Measurements from ENCODE around the gene RNF227. TPM values are rescaled to one million over a fixed set of nuclear protein-coding genes. Genes with fewer than 3 reads are reported as not detected.

RNF227 gene
- total and polyA plus RNA-seq, 2 of the 8 experiments (the other 6 are each of a cell fraction or from before 2014, with no cell fraction given) = 0.63 to 1.7 TPM

DNA sequence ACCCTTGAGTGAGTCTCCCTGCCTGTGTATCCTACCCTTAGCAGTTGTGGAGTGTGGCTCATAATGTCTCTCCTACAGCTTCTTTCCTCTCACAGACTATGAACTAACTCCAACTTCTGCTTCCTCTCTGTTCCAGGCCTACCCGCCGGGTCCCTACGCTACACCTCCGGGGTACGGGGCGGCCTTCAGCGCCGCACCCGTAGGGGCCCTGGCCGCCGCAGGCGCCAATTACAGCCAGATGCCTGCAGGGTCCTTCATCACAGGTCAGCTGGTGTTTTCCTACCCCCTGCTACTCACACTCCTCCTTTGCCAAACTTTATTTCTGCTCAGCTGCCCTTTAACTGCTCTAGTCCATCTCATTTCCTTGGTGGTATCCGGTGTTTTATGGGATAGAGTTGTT lies 5.4 kb downstream of the RNF227 start:
- H3K4me2 ChIP-seq (ENCODE audit: insufficient read depth in 1 of 2, low read depth in 2 of 2, low read length in 2 of 2) = no peak overlapping the region
- H4K91ac ChIP-seq (replicated peaks; ENCODE audit: insufficient read length, low read length) = no peak overlapping the region
- H3K14ac ChIP-seq (ENCODE audit: insufficient read length) = no peak overlapping the region
- H2BK12ac ChIP-seq (ENCODE audit: low read depth, low read length) = no peak overlapping the region
- H3K4ac ChIP-seq (replicated peaks; ENCODE audit: insufficient read length, low read depth, low read length) = no peak overlapping the region
- CTCF ChIA-PET (ENCODE audit: partially characterized antibody) = interaction anchor here (0.8 to 6.0 kb wide), 7 partner anchors 22 to 147 kb away, joined by 3 to 57 read pairs (median 5); partner anchors contain the start of gene CHD3
- H3K36me3 ChIP-seq (ENCODE audit: control insufficient read depth in 2 of 4, insufficient read depth in 4 of 4, low read length in 3 of 4) = peaks cover 0 to 3% (median 1%) of the 10 kb centered on the region in 4 experiments; a peak in 4 of 8 replicates
- DNase-seq (ENCODE audit: low read depth in 1 of 2, low spot score in 2 of 2) (no peak), FAIRE-seq (no peak)
- H3K27me3 ChIP-seq (replicated peaks in 1 of 4; ENCODE audit: control insufficient read depth in 3 of 4, extremely low read depth in 1 of 4, insufficient read depth in 3 of 4, low read length in 3 of 4) = peaks cover 0 to 9% (median 7%) of the 10 kb centered on the region in 4 experiments; a peak in 5 of 7 replicates
- H2BK15ac ChIP-seq (ENCODE audit: low read length) = no peak overlapping the region
- H3K18ac ChIP-seq (ENCODE audit: extremely low read depth, low read length) = no peak overlapping the region
- no peak overlapping the region for H2BK20ac ChIP-seq (ENCODE audit: low read length)
- no peak overlapping the region for H2BK120ac ChIP-seq (replicated peaks; ENCODE audit: low read depth, low read length)
- 97% methylated on average over 13 of the region's 13 CpGs; no CpG with 5 or more reads in 1 of the 2 experiments for WGBS, 2 experiments (ENCODE audit: extremely low coverage in 1 of 2, insufficient coverage in 1 of 2, insufficient read length in 1 of 2, insufficient replicate concordance in 2 of 2, low coverage in 1 of 2, low lambda C conversion rate in 2 of 2, missing lambda C conversion rate in 1 of 2)
- H3K23me2 ChIP-seq (ENCODE audit: low read depth, low read length) = peaks cover 4% of the 10 kb centered on the region
- no peak overlapping the region for H4K8ac ChIP-seq (ENCODE audit: extremely low read depth, insufficient read depth, low read length)
- no peaks in the 10 kb centered on the region for H3K79me1 ChIP-seq (ENCODE audit: low read depth, low read length)
- H2AFZ ChIP-seq (ENCODE audit: low read length) = no peak overlapping the region
- H3K56ac ChIP-seq (replicated peaks; ENCODE audit: insufficient read length, low read depth, low read length) = no peak overlapping the region
- POLR2A ChIA-PET (ENCODE audit: partially characterized antibody) = no interaction called here
- H2AK5ac ChIP-seq (ENCODE audit: low read depth, low read length) = no peak overlapping the region
- no peak overlapping the region for H4K5ac ChIP-seq (ENCODE audit: insufficient read length, low read depth, low read length)
- H3K27ac ChIP-seq (ENCODE audit: low read depth, low read length) = no peak overlapping the region
- no peaks in the 10 kb centered on the region for H3K9me3 ChIP-seq (ENCODE audit: insufficient read depth in 2 of 2, low read depth in 1 of 2, low read length in 1 of 2)
- H3K23ac ChIP-seq (ENCODE audit: insufficient read length) = no peak overlapping the region
- H3K9ac ChIP-seq (replicated peaks in 1 of 4; ENCODE audit: extremely low read depth in 1 of 4, low read depth in 3 of 4, low read length in 3 of 4) = no peak overlapping the region
- no peak for TF ChIP-seq TAF1 (IDR thresholded peaks at IDR 0.05; ENCODE audit: low read depth, low read length)
- TF ChIP-seq RNF2 (IDR thresholded peaks at IDR 0.05; ENCODE audit: borderline replicate concordance, low read depth, low read length, missing control alignments, poor library complexity, severe bottlenecking) = no peak
- TF ChIP-seq, protein P1, sequence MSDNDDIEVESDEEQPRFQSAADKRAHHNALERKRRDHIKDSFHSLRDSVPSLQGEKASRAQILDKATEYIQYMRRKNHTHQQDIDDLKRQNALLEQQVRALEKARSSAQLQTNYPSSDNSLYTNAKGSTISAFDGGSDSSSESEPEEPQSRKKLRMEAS (IDR thresholded peaks at IDR 0.05) = no peak
- TF ChIP-seq NRF1 (IDR thresholded peaks at IDR 0.05; ENCODE audit: low read depth, low read length) = no peak
- H4K20me1 ChIP-seq (replicated peaks in 1 of 2; ENCODE audit: control insufficient read depth in 1 of 2, insufficient read depth in 2 of 2, low read length in 2 of 2) = peaks cover 0 to 2% of the 10 kb centered on the region in 2 experiments
- no peak overlapping the region for H2BK5ac ChIP-seq (ENCODE audit: low read depth, low read length)
- peaks cover 0 to 6% (median 2%) of the 10 kb centered on the region in 4 experiments; a peak in 4 of 7 replicates for H3K4me1 ChIP-seq (replicated peaks in 1 of 4; ENCODE audit: control insufficient read depth in 3 of 4, insufficient read depth in 4 of 4, low read length in 3 of 4)
- no peaks in the 10 kb centered on the region for H3K79me2 ChIP-seq (ENCODE audit: control insufficient read depth in 1 of 2, insufficient read depth in 2 of 2, low read length in 2 of 2)
- no peak overlapping the region for H3K4me3 ChIP-seq (ENCODE audit: extremely low read depth in 1 of 4, insufficient read depth in 2 of 4, low read depth in 3 of 4, low read length in 4 of 4)

Data from H1 (cell line).